Measurements from ENCODE around the gene ATG13. TPM values are rescaled to one million over a fixed set of nuclear protein-coding genes. Genes with fewer than 3 reads are reported as not detected.

Gene ATG13
- total RNA-seq, 2 donors from 2014 or later, result 54.3 to 172 TPM

DNA sequence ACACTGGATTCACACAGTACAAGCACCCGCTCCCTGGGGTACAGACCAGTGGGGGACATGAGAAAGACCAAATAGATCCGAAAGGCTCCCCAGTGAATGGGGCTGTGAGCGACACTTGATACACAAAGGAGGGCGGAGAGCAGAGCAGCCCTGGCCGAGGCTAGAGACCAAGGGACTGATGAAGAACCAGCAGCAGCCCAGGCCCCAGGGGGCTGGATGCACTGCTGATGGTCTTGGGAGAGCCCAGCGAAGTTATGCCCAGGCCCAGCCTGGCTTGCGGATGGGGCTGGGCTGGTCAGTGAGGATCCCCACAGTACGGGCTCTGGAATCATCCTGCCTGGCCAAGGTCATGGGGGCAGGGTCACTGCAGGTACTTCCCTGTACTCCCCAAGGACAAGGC, 59.8 kb downstream of the ATG13 start:
- Histone ChIP-seq H3K9me3 (no peaks in the 10 kb centered on the region), H3K27ac (no peak overlapping the region), H3K36me3 (peaks cover 25 to 34% of the 10 kb centered on the region in 2 donors), H3K4me1 (replicated peaks) (peaks cover 11% of the 10 kb centered on the region), H3K4me3 (no peak overlapping the region), H3K27me3 (replicated peaks; ENCODE audit: insufficient read depth) (no peaks in the 10 kb centered on the region)
- intact Hi-C loops (cut with DNase I), result no loop called here
- no peak for DNase-seq (ENCODE audit: low spot score)
- WGBS, result 84% methylated on average over 7 of the region's 8 CpGs
- TF ChIP-seq POLR2AphosphoS5 (IDR thresholded peaks at IDR 0.05) (no peak), POLR2A (IDR thresholded peaks at IDR 0.05) (no peak)
- TF ChIP-seq, protein P1, sequence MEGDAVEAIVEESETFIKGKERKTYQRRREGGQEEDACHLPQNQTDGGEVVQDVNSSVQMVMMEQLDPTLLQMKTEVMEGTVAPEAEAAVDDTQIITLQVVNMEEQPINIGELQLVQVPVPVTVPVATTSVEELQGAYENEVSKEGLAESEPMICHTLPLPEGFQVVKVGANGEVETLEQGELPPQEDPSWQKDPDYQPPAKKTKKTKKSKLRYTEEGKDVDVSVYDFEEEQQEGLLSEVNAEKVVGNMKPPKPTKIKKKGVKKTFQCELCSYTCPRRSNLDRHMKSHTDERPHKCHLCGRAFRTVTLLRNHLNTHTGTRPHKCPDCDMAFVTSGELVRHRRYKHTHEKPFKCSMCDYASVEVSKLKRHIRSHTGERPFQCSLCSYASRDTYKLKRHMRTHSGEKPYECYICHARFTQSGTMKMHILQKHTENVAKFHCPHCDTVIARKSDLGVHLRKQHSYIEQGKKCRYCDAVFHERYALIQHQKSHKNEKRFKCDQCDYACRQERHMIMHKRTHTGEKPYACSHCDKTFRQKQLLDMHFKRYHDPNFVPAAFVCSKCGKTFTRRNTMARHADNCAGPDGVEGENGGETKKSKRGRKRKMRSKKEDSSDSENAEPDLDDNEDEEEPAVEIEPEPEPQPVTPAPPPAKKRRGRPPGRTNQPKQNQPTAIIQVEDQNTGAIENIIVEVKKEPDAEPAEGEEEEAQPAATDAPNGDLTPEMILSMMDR (IDR thresholded peaks at IDR 0.05), result no peak

DNA sequence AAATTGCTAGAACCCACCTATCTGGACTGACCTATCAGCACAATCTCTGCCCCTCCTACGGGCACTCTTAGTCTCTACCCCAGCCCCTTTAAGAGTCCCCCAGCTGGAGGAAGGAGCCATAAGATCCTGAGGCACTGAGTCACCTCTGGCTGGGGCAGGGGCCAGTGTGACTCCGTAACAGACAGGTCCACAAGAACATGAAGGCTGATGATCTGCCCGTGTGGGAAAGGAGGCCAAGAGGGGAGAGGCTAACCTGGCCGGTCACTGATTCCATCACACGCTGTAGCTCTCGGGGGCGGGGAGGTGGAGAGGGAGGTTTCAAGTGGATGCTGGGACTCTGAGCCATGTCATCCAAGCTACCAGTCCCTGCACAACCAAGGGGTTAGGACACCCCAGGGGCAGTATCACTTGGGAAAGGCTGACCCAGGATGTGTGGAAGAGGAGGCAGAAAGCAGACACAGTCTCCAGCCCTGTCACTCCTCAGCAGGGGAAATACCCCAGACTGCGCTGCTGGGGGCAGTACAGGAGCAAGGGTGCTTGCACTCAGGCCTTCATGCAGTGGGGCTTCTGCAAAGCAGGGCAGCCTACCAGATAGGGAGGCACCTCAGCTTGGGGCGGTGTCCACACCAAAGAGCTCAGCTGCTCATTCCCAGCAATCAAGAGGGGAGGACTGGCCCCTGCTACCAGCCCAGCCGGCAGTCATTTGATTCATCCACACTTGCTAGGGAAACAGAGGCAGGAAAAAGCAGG, 60.8 kb downstream of the ATG13 start:
- H3K36me3 ChIP-seq, result peaks cover 25 to 34% of the 10 kb centered on the region in 2 donors
- TF ChIP-seq POLR2AphosphoS5 (IDR thresholded peaks at IDR 0.05), result no peak
- TF ChIP-seq, protein P1 (IDR thresholded peaks at IDR 0.05), result no peak
- TF ChIP-seq POLR2A (IDR thresholded peaks at IDR 0.05), result no peak
- DNase-seq (ENCODE audit: low spot score), result no peak
- H3K4me1 ChIP-seq (replicated peaks), result peaks cover 11% of the 10 kb centered on the region
- H3K9me3 ChIP-seq, result no peaks in the 10 kb centered on the region
- H3K4me3 ChIP-seq, result no peak overlapping the region
- no peaks in the 10 kb centered on the region for H3K27me3 ChIP-seq (replicated peaks; ENCODE audit: insufficient read depth)
- H3K27ac ChIP-seq, result no peak overlapping the region
- WGBS, result 69% methylated on average over 10 of the region's 10 CpGs
- intact Hi-C loops (cut with DNase I), result no loop called here

DNA sequence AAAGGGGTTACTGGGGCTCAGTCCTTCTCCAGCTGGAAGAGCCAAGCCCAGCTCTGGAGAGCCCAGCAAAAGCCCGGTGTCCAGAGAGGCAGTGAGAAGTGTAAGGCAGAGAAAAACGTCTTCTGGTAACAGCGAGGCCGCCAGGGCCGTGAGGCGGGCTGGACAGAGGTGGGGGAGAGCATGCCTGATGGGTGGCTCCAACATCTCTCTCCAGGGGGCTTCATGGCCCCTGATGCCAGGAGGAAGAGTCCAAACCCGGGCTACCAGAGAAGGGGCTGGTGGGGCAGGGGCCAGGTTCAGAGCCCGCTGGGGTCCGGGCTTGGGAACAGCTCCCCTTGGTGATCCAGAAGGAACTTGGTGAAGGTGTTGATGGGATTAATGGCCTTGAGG, 61.4 kb downstream of the ATG13 start:
- H3K4me1 ChIP-seq (replicated peaks), result peaks cover 11% of the 10 kb centered on the region
- no peaks in the 10 kb centered on the region for H3K9me3 ChIP-seq
- H3K27me3 ChIP-seq (replicated peaks; ENCODE audit: insufficient read depth), result no peaks in the 10 kb centered on the region
- DNase-seq (ENCODE audit: low spot score), result no peak
- intact Hi-C loops (cut with DNase I), result no loop called here
- H3K4me3 ChIP-seq, result no peak overlapping the region
- H3K36me3 ChIP-seq, result peaks cover 25 to 34% of the 10 kb centered on the region in 2 donors
- no peak overlapping the region for H3K27ac ChIP-seq
- 89% methylated on average over 9 of the region's 9 CpGs for WGBS
- TF ChIP-seq POLR2AphosphoS5 (IDR thresholded peaks at IDR 0.05), result no peak
- TF ChIP-seq POLR2A (IDR thresholded peaks at IDR 0.05), result no peak
- TF ChIP-seq, protein P1 (IDR thresholded peaks at IDR 0.05), result no peak

DNA sequence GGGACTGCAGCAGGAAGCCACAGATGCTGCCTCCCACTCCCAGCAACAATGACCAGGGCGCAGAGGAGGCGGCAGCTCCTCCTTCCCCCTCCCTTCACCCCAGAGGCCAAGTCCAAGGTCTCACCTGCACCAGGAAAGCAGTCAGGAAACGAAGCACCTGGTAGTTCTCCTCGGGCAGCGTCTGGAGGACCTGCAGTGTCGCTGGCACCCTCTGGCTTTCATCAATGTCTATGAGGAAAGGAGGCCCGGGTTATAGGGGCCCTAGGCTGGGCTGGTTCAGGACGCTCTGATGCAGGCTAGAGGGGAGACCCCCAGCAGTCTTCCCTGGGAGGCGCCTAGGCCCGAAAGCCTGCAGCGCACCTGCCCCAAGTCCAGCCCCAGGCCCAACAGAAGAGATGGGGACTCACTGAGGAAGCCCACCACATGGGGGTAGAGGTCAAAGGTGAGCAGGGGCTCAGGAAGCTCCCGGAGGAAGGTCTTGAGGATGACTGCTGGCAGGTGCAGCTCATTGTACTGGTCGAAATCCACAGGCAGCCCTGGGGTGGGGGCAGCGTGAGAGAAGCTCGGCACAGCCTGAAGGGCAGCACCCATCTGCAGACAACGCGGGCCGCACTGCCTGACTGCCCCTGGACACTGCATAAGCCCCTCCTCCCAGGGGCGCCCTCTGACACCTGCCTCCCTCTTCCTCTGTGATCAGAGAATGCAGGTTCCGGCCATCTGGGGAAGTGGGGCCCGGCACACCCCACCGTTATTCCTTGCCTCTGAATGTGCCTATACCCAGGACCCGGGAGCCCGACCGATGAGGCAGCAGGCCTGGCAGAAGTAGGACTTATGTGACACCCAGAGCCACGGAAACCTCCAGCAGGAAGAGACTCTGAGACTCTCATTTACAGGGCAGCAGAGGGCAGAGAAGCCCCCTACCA, 62.1 kb downstream of the ATG13 start:
- intact Hi-C loops (cut with DNase I), result no loop called here
- TF ChIP-seq POLR2AphosphoS5 (IDR thresholded peaks at IDR 0.05), result no peak
- TF ChIP-seq, protein P1 (IDR thresholded peaks at IDR 0.05), result no peak
- DNase-seq (ENCODE audit: low spot score), result no peak
- Histone ChIP-seq H3K27ac (no peak overlapping the region), H3K4me1 (replicated peaks) (peaks cover 11% of the 10 kb centered on the region), H3K36me3 (peaks cover 25 to 34% of the 10 kb centered on the region in 2 donors), H3K27me3 (replicated peaks; ENCODE audit: insufficient read depth) (no peaks in the 10 kb centered on the region), H3K9me3 (no peaks in the 10 kb centered on the region), H3K4me3 (no peak overlapping the region)
- WGBS, result 91% methylated on average over 26 of the region's 26 CpGs
